CMK (cell line): Measurements from ENCODE around the gene NEIL1.
"Not testable (repeated sequence)": the region's sequence is repeated elsewhere in the genome, so short reads cannot be mapped to it uniquely, and the experiment has no call there.

Source experiments
- DNase-seq: peaks from one replicate; pipeline ENCODE4 v3.0.0-alpha.2; 2010; ENCODE audit warnings: low read depth

NEIL1 gene

DNA sequence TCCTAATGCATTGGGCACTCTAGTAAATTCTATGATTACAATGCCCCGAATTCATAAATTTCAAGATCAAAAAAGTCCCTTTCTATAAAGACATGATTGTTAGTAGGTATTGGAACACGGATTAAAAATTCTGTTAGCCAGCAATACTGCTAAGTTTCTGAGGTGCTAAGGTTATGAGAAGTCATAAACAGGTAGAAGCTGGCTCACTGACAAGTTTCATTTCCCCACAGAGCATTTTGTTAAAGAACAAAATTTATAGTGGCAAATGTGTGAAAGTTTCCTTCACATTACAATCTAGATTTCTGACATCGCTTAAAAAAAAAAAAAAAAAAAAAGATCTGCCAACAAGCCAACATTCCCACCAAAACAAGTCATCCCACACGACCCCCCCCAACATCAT, 33.9 kb downstream of the NEIL1 start:
- DNase-seq, result no peak

DNA sequence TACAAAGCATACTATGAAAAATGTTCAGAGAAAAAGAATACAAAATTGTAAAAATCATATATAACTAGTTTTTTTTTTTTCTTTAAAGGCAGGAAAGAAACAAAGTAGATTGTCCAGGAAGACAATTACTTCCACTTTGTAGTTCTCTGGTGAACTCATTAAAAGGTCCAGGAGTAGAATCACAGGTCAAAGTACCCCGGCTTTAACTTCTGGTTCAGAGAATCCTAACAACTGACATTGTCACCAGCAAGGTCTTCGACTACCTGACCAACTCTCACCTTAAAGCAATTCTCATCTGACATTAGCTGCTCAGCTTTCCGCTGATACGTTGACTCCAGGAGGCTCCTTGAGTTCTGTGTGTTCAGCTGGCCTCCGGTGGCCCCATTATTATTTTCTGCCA, 37.1 kb downstream of the NEIL1 start:
- DNase-seq, result not testable (repeated sequence)

DNA sequence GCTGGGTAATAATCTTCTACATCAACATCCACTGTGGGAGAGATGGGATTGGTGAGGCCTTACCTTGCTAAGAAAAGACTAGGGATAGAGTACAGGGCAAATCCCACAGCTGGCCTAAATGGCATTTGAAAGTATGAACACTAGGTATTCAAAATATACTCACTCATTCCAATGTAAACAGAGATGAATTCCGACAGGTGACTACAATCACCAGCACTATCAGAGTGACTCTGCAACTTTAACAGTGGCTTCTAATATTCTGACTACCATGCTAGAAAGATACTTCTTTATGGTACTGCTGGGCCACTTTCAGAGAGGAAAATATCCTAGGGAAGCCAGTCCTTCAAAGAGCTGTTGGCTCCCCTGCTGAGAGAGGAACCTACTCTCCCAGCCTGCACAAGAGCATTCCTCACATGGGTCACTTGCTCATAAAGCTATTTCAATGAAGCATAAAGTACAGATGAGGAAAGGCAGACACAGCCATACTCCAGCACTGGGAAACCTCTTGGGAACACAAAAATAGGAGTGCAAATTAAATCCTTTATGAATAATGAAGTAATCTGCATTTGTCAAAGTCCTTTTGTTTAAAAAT, 43.0 kb downstream of the NEIL1 start:
- no peak for DNase-seq

DNA sequence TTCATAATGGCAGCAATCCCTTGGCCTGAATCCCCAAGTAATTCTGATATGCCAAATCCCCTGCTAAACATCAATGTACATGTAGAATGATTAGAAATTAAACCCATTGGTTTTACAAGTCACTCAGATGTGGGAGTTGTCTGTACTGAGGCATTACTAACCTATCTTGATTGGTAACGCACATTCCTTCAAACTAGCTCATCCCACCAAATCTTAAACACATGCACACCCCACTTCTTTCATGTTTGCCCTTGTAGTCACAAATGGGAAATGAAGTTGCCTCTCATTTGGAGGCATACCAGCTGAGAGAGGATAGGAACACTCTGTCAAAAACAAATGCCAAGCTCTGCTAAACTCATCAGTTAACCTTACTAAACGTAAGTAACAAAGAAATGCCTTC, 50.7 kb downstream of the NEIL1 start:
- DNase-seq, result no peak

DNA sequence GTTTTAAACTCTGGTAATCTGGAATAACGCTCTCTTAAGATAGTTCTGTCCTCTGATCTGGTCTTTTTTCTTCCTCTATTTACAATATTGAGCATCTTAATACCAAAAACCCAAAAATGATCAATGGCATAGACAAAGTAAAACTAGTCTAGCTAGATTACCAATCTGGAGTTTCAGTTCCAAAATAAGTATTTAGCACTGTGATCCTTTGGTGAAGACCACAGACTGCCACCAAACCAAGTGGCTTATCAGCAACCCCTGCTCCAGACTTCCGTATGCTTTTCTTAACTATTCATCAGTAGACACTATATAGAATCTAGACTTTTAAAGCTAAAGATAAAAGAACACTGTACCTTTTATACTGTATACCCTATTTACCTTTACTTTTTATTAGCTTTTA, 57.1 kb downstream of the NEIL1 start:
- no peak for DNase-seq
